ENCODE data around the gene MRPS30.

DNA sequence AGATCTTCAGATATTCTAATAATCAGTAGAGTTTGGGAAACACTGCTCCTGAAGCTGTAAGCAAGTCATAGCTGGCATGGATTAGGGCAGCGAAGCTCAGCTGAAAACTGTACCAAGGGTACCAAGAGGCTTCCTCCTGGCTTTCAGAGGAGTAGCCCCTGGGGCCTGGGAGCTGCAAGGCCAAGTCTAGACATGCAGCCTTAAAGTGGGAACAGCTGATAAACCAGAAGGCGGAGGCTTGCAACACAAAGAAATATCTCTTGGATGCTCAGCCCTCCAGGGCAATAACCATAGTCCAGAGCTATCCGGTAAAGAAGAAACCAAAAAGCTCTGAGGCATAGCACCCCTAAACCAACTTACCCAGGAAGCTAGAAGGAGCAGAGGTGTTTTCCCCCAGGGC, 51.5 kb downstream of the MRPS30 start:
- TF ChIP-seq SP1 (IDR thresholded peaks at IDR 0.05) (no peak), BHLHE40 (IDR thresholded peaks at IDR 0.05; ENCODE audit: borderline replicate concordance) (no peak), FOXM1 (IDR thresholded peaks at IDR 0.05; ENCODE audit: borderline replicate concordance) (no peak), SUZ12 (IDR thresholded peaks at IDR 0.05) (no peak), FOXK2 (IDR thresholded peaks at IDR 0.05) (no peak), ARNT (IDR thresholded peaks at IDR 0.05) (no peak), L3MBTL2 (conservative IDR thresholded peaks at IDR 0.05) (no peak), PKNOX1 (IDR thresholded peaks at IDR 0.05) (no peak), ELF4 (IDR thresholded peaks at IDR 0.05) (no peak), LEF1 (IDR thresholded peaks at IDR 0.05; ENCODE audit: borderline replicate concordance) (no peak), NFRKB (IDR thresholded peaks at IDR 0.05) (no peak)

Measured in HEK293T (cell line).